NCI-H1417 (cell line): Measurements from ENCODE around the gene SUCLG2.

Source experiments
- DNase-seq, 3 experiments: peaks; one replicate each; lab custom pipeline; 2025; lab: John Stamatoyannopoulos, UW

Gene SUCLG2

GRCh38 chr3:67384016-67384415 lies 270.4 kb downstream of the SUCLG2 start:
- DNase-seq = no peak

- DNase-seq = no peak
Measured at GRCh38 chr3:67383379-67383778, 271.0 kb downstream of the SUCLG2 start.

- no peak for DNase-seq
Measured at GRCh38 chr3:67382536-67382935, 271.9 kb downstream of the SUCLG2 start.

GRCh38 chr3:67381667-67382272 lies 272.6 kb downstream of the SUCLG2 start:
- peak in 2 of 3 experiments; percentile 1 to 50 for DNase-seq

- no peak for DNase-seq
Measured at GRCh38 chr3:67380118-67380517, 274.3 kb downstream of the SUCLG2 start.

- DNase-seq = no peak
Measured at GRCh38 chr3:67377299-67377698, 277.1 kb downstream of the SUCLG2 start.

- no peak for DNase-seq
Measured at GRCh38 chr3:67376416-67376815, 278.0 kb downstream of the SUCLG2 start.

GRCh38 chr3:67375976-67376375 lies 278.4 kb downstream of the SUCLG2 start:
- no peak for DNase-seq

GRCh38 chr3:67362686-67363085 lies 291.7 kb downstream of the SUCLG2 start:
- DNase-seq = peak in 2 of 3 experiments; percentile 10 to 34

GRCh38 chr3:67361770-67362169 lies 292.6 kb downstream of the SUCLG2 start:
- DNase-seq = no peak

GRCh38 chr3:67361323-67361722 lies 293.1 kb downstream of the SUCLG2 start:
- no peak for DNase-seq

- peak; percentile 8 to 63 (median 24) for DNase-seq
Measured at GRCh38 chr3:67357610-67358458, 296.6 kb downstream of the SUCLG2 start.

GRCh38 chr3:67349551-67350174 lies 304.7 kb downstream of the SUCLG2 start:
- no peak for DNase-seq

- no peak for DNase-seq
Measured at GRCh38 chr3:67346081-67346480, 308.3 kb downstream of the SUCLG2 start.

GRCh38 chr3:67335813-67336212 lies 318.6 kb downstream of the SUCLG2 start:
- no peak for DNase-seq

GRCh38 chr3:67334588-67334987 lies 319.8 kb downstream of the SUCLG2 start:
- no peak for DNase-seq

- no peak for DNase-seq
Measured at GRCh38 chr3:67329358-67329757, 325.1 kb downstream of the SUCLG2 start.

- peak in 1 of 3 experiments; percentile 5 for DNase-seq
Measured at GRCh38 chr3:67327582-67327981, 326.8 kb downstream of the SUCLG2 start.

GRCh38 chr3:67325231-67325630 lies 329.2 kb downstream of the SUCLG2 start:
- DNase-seq = peak in 1 of 3 experiments; percentile 6
